HK-2 (cell line): ENCODE data around the gene CCDC116.
"Not testable (repeated sequence)": the region's sequence is repeated elsewhere in the genome, so short reads cannot be mapped to it uniquely, and the experiment has no call there.

ENCODE experiments used
- DNase-seq: peaks from one replicate; pipeline ENCODE4 v3.0.0-alpha.2; 2018; ENCODE audit not compliant: unreplicated experiment

The CCDC116 gene, protein sequence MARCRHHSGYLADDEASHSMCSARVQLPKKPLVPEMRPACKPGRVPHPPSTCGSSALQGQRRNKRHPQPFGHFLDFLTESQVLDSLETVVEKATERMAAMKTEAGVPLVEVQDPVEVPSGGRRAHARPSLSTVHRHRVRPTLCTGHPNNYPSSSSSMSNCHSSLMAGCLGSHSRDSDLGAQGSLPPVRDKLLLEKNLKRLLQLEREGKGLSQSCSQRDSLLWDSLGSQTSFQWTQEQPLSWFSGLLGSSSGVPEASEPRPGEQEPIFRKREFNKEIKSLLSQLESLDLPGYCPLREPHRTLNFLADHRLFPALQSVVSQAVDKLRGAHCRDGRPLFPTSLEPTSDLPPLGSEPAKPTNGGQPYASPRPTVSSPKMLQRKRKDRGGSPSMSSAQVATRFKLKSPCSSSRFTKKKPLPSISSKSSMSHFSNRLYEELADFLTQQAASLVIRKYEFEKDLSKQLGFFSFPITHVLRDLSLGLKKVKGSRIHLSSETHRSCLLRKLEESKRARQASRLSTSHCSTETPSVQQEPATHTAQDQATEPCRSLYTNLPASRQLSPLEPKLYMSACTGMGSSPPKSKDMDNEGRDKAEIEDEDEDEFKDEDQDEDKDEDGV

DNA sequence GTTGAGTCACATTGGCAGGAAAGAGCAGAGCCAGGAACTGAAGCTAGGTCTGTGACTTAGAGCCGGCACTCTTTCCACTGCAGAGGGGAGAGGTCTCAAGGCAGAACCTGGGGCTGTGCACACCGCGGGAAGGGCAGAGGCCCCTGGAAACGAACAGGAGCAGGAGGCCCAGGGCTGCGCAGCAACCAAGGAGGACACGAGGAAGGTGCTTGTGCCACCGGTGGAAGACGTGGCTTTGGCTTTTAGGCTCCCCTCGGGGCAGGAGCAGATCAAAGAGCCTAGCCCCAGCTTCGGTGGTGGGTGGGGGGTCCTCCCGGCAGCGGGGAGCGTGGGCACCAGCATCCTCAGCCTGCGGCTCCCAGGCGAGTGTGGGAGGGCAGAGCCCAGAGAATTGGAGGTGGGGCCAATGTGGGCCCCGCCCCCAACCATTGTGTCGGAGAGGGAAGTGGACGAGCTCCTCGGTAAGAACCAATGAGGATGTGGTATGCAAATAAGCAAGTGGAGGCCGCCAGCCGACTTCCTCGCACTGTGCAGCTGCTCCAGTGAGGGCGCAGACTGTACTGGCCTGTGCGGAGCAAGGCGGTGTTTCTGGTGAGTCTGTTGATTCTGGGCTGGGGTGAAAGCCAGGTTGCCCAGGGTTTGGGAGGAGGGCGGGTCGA is at the start of gene CCDC116:
Gene CCDC116, plus strand, starts transcription at position 524 of the 659 bp plus-strand sequence. CDS start 422 bp downstream, outside the sequence.
- DNase-seq = no peak

DNA sequence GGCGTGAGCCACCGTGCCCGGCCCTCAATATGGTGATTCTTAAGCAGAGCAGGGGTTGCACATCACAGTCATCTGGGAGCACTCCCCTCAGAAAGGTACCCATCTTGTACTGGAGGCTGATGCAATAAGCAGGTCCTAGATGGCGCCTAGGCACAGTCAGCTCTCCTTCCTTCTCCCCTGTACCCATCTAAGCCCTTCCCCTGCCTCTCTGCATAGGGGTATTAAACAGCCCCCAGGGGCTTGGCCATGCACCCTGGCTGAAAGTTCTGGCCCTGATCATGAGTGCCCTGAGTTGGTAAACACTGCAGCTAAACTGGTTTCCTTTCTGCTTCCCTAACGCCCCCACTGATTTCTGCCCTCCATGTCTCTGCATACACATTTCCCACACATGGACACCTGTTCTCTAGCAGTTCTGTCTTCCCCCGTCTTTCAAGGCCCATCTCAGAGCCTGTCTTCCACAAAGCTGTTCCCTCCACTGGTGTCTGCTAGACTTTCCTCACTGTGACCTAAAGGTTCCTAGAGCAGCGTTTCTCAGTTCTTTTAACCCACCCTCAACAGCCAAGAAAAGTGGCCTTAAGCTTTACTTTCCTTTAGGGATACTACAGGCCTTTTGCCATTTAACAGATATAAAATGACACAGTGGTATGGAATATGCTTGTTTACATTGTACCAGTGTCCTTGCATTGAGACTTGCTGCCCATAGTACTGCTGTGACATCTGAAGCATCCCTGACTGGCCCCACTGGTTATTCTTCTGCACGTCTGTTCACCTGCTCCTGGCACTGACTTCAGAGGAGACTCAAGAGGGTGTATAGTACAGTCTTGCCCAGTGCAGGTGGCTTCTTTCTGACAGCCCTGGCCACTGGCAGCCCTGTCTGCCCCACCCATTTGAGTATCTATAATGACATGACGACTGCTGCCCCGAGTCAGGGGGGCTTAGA is 49.5 kb upstream of the CCDC116 start:
- no peak for DNase-seq

DNA sequence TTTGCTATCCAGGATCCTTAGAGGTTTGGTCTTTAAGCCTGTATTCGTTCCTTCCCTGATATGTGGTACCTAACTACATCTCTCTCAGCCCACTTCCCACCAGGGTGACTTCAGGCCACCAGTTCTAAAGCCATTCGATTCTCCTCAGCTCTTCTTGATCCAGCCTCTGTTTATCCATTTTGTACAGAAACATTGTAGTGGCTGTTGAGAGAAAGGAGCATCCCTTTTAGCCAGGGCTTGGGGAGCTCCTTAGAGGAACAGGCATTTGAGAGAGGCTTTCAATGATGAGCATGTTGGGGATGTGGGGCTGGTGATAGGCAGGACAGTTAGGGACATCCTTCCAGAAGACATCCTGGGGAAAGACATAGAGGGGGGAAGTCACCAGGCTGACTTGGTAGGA is 47.2 kb upstream of the CCDC116 start:
- no peak for DNase-seq

DNA sequence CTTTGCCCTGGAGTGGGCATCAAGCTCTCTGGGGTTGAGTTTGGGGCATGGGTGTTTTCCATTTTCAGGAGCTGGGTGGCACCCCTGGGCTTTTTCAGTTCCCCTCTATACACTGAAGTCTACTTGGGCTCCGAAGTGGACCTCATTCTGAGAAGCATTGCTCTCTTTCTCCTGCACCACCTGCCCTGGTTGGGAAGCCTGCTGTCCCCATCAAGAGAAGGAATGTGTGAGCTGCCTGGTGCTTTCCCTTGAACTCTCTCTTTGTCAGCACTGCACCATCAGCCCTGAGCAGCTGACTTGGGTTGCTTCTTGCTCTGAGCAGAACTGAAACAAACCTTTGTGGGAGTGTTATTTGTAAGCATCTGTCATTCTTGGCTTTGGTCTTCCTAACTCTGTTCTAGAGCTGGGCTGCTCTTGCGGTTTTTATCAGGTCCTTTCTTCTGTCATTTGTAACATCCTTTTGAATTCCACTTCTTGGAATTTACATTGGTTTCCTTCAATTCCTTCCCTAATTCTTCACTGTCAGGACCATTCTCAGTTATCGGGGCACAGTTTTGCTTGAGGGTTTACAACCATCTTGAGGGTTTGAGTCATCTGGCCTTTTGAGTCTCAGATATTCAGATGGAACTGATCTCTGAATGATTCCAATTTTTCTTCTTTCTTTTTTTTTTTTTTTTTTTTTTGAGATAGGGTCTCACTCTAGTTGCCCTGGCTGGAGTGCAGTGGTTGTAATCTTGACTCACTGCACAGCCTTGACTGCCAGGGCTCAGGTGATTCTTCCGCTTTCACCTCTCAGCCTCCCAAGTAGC is 44.6 kb upstream of the CCDC116 start:
- no peak for DNase-seq

DNA sequence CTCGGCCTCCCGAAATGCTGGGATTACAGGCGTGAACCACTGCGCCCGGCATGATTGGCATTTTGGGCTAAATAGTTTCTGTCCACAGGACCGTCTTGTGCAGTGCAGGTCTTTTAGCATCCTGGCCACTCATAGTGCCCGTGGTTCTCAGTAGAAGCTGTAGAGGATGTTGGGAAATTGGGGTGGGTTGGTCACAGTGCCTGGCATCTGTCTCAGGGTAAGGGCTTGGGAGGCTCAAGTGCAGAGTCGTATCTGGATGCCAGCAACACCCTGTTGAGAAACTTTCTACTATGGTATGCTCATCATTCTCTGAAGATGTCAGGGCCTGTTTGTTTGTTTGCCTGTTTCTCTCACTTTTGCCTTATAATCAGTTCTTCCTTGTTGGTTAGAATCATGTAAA is 43.2 kb upstream of the CCDC116 start:
- DNase-seq = no peak

DNA sequence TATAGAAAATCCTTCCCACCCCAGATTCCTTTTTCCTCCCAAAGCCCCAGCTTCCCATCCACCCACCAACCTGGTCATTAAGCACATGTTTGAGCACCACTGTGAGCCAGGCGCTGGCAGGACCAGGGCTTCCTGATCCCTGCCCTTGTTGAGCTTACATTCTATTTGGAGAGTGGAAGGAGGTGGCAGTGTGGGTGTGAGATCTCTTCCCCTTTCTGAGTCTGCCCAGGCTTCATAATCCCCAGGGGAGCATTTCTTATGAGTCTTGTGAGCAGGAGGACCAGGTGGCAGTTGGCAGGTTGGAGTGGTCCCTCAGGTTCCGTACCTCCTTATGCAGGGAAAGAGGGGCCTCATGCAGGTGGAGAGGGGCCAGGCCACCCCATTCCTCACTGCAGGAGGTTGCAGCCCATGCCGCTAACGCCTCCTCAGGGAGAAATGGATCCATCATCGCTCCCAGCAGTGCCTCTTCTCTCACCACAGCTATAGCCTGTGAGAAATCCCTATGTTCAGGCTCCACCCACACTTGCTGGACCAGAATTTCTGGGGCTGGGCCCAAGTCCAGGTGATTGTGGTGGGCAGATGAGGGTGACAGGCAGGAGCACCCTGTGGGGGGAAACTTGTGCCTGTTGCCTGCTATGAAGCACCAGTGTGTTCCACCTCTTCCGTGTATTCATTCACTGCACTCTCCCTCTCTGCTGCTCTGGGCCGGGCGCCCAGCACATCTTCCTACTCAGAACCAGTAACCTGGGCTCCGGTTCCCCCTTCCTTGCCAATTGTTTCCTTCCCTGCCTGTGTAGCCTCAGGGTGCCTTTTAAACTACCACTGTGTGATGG is 41.5 kb upstream of the CCDC116 start:
- no peak for DNase-seq

DNA sequence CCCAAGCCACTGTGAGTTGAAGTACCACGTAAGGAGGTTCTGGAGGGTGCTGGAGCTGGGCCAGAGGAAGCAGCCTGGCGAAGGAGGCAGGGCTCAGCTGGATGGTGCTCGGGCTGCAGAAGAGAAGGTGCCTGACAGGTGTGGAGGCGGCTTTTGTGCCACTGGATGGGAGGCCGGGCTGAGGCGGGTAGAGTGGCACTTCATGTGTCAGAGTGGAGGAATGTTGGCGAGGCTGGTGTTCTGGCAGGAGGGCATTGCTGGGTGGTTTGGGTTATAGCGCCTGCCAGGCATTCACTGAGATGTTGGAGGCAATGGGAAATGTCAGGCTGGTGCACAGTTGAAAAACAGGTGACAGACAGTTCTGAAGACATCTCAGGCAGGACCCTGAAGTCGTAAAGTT is 40.9 kb upstream of the CCDC116 start:
- no peak for DNase-seq

DNA sequence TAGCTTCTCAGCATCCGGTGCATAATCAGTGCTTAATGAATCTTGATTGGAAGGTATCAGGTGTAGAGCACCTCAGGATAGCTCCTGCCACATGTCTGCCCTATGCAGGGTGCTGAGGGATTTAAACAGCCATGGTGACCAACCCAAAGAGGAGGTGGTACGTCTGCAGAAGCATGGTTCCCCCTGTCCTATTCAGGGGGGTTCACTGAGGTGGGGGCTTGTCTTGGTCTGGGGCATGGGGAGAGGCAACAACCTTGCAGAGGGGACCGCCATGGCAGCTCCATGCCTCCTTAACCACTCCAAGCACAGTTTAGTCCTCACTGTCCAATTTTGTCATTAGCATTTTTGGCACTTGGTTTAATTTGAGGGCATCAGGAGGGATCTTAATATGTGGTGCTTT is 40.1 kb upstream of the CCDC116 start:
- no peak for DNase-seq

DNA sequence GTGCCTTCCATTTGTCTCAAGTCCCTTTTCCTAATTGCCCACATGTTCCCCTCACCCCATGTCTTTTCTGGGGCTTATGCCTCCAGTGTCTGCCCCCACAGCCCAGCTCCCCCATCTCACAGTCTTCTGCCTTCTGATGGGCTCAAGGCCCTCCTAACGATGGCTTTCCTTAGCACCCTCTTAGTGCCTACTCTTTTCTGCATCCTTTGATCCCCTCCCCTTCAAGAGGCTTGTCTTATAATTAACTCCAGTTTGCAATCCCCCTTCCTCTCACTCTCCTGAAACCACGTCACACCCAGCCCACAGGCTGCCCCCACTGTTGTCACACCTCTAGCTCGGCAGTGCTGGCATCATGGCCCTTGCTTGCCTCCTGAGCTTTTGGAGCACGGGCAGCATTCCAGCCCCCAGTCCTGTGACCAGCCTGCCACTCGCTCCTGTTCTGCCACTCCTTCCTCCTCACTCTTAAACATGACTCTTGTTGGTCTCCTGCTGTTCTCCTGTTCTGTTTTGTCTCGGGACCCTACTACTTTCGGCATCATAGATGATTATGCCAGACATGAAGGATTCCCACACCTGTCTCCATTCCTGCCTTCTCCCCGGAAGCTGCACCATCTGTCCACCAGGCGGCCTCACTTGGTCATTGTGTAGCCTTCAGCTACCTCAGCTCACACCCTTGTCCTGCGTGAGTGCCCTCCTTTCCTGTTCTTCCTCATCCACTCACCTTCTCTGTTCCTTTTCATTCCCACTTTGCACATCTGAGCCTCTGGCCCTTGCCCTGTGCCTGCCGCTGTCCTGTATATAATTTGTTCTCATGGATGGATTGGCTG is 38.9 kb upstream of the CCDC116 start:
- no peak for DNase-seq

DNA sequence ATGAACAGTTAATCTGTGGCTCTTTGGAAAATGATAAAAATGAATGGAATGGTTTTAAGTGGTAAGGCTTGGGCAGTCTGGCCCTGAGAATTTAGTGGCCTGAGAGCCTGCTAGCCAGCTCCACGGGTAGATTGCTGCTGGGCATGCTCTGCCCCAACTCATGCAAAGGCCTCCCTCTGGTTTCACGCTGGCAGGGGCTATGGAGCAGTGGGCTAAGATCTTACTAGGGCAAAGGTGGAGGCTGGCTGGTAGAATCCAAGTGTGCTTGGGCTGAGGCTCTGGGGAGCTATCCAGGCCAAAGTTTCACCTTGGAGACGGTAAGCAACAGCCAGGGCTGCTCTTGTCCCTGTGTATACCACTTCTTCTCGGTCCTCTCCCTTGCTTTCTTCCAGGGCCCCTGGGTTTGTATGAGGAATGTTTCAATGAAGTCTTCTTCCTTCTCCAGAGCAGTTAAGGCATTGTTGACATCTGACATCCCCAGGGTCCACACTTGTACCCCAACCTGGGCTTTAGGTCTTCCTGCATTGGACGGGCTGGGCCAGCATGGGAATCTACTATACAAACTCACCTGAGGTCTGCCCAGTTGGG is 37.6 kb upstream of the CCDC116 start:
- no peak for DNase-seq

DNA sequence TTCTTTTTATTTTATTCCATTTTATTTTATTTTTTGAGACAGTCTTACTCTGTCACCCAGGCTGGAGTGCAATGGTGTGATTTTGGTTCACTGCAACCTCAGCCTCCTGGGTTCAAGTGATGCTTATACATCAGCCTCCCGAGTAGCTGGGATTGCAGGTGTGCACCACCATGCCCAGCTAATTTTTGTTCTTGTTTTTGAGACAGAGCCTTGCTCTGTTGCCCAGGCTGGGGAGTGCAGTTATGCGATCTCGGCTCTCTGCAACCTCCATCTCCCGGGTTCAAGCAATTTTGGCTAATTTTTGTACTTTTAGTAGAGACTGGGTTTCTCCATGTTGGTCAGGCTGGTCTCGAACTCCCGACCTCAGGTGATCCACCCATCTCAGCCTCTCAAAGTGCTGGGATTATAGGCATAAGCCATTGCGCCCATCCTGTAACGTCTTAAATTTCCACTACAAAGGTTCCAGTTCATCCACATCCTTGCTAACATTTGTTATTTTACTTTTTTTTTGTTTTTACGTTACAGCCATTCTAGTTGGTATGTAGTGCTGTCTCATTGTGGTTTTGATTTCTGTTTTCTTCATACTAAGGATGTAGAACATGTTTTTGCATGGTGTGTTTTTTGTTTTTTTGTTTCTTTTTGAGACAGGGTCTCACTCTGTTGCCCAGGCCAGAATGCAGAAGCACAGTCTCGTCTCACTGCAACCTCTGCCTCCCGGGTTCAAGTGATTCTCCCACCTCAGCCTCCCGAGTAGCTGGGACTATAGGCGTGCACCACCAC is 36.0 kb upstream of the CCDC116 start:
- DNase-seq = not testable (repeated sequence)

DNA sequence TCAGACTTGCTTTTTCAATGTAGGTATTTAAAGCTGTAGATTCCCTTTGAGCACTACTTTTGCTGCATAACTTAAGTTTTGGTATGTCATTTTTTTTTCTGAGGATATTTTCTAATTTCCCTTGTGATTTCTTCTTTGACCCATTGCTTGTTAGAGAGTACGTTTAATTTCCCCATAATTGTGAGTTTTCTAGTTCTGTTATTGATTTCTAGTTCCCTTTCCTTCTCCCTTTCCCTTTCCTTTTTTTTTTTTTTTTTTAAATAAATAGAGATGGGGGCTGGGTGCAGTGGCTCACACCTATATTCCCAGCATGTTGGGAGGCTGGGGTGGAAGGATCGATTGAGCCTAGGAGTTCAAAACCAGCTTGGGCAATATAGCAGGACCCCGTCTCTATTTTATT is 34.3 kb upstream of the CCDC116 start:
- DNase-seq = no peak

DNA sequence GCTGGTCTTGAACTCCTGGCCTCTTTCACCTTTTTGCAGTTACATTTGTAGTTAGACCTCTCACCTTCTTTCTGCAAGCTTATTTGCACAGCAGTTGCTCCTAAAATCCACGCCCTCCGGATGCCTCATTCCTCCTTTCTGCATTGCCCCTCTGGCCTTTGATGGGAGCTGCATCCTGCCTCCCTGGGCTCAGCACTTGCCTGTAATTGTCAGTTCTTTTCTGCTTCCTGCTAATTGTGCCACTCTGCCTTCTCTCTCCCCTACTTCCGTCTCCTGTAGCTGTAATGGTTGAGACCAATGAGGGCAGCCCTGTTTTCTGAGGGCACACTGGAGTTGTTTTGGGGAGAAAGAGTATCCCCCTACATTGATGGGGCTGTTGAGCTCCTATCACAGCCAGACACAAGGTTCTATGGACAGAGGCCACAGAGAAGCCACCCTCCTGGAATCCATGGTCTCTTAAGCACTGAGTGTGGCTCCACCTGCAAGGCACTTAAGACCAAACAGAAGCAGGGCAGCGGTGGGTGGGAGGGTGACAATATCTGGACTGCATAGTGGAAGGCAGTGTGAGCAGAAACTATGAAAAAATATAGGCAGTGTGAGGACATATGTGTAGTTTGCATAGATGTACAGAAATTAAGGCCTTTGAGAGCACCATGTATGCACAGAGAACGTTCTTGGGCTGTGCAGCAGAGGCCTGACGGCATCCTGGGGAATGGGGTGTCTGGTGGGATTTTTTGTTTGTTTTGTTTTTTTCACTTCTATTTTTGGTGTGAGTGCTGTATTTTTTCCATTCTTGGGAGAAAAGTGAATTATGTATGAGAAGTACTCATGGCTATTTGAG is 33.3 kb upstream of the CCDC116 start:
- DNase-seq = no peak

DNA sequence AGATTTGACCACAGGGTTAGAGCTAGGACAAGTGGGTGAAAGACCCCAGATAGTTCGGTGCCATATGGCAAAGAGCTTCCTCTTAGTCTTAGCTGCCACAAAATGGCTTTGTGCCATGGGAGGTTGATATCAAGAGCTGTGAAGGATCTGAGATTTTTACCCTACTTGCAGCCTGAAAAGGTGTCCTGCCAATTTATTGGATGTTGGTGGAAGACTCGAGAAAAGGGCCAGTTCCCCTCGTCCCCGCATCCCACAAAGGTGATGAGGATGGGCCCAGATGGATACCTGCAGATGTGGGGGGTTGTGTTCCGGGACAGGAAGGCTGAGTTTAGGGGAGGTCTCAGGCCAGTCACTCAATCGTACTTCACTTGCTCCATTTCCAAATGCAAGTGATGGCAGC is 30.0 kb upstream of the CCDC116 start:
- no peak for DNase-seq

DNA sequence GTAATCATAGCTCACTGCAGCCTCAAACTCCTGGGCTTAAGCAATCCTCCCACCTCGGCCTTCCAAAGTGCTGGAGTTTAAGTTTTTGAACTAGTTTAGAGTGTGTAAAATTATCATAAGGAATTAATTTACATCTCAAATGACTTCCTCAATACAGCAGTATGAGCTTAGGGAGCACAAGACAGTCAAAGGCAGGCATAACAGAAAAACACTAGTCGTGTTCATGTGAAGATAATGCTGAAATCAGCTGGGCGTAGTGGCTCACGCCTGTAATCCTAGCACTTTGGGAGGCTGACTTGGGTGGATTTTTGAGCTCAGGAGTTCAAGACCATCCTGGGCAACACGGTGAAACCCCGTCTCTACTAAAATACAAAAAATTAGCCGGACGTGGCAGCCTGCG is 28.6 kb upstream of the CCDC116 start:
- DNase-seq = no peak

DNA sequence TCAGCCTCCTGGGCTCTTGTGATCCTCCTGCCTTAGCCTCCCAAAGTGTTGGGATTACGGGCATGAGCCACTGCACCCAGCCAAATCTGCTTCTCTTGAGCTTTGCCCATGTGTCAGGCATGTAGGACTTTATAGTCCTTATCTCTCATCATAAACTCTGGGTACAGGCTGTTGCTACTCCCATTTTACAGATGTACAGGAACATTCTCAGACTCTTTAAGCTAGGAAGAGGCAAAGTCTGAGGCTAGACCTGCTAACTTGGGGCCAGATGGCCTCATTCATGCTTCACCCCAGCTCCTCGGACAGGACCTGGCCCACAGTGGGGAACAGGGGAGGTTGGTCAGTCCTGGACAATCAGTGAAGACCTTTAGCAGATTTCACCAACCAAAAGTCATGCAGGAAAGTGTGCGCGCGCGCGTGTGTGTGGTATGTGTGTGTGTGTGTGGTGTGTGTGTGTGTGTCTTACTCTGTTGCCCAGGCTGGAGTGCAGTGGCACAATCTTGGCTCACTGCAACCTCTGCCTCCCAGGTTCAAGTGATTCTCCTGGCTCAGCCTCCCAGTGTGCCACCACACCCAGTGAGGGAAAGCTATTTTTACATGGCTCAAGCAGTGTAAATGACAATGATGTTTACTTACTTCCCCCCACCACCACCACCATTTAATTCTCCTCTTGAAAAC is 26.5 kb upstream of the CCDC116 start:
- DNase-seq = no peak

DNA sequence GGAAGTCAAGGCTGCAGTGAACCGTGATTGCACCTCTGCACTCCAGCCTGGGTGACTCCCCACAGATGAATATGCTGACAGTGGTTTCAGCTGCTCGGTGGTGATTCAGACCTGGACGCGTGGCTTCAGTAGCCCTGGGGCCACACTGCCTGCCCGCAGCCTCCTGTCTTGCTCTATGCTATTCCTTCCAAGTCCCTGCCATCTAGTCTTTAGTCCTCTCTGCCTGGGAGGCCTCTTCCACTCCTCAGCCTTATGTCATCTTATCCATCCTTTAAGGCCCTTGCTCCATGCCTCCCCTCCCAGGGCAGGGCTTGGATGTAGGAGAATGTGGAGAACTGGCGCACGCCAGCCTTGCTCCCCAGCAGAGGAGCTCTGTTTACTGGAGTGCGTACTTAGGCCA is 25.8 kb upstream of the CCDC116 start:
- DNase-seq = peak; percentile 46
